Effector memory CD4-positive, alpha-beta T cell (primary cell): Measurements from ENCODE around the gene FAM236D.
"Not testable (repeated sequence)": the region's sequence is repeated elsewhere in the genome, so short reads cannot be mapped to it uniquely, and the experiment has no call there.

Source experiments
- DNase-seq, 3 donors: peaks; one replicate each; pipeline ENCODE4 v3.0.0-alpha.2; 2020
- H3K27ac ChIP-seq: 2 replicates; pipeline ENCODE4 v1.7.0; 2013; ENCODE audit warnings: mild to moderate bottlenecking, low read length, moderate library complexity; ENCODE audit not compliant: insufficient read depth, poor library complexity, severe bottlenecking
- H3K27me3 ChIP-seq: replicated peaks from 2 replicates; pipeline ENCODE4 v1.7.0; 2013; ENCODE audit warnings: mild to moderate bottlenecking, low read length; ENCODE audit not compliant: insufficient read depth, control insufficient read depth, poor library complexity, severe bottlenecking
- H3K36me3 ChIP-seq: 2 replicates; pipeline ENCODE4 v1.7.0; 2013; ENCODE audit warnings: mild to moderate bottlenecking, low read length, moderate library complexity; ENCODE audit not compliant: control insufficient read depth, insufficient read depth
- H3K4me1 ChIP-seq: 2 replicates; pipeline ENCODE4 v1.7.0; 2013; ENCODE audit warnings: low read length, mild to moderate bottlenecking; ENCODE audit not compliant: control insufficient read depth, insufficient read depth, poor library complexity, severe bottlenecking
- H3K4me3 ChIP-seq: 2 replicates; pipeline ENCODE4 v1.7.0; 2013; ENCODE audit warnings: low read length, low read depth, mild to moderate bottlenecking; ENCODE audit not compliant: insufficient read depth, poor library complexity, severe bottlenecking
- H3K9me3 ChIP-seq: 2 replicates; pipeline ENCODE4 v1.7.0; 2013; ENCODE audit warnings: mild to moderate bottlenecking, low read length, moderate library complexity; ENCODE audit not compliant: control insufficient read depth

Gene FAM236D

DNA sequence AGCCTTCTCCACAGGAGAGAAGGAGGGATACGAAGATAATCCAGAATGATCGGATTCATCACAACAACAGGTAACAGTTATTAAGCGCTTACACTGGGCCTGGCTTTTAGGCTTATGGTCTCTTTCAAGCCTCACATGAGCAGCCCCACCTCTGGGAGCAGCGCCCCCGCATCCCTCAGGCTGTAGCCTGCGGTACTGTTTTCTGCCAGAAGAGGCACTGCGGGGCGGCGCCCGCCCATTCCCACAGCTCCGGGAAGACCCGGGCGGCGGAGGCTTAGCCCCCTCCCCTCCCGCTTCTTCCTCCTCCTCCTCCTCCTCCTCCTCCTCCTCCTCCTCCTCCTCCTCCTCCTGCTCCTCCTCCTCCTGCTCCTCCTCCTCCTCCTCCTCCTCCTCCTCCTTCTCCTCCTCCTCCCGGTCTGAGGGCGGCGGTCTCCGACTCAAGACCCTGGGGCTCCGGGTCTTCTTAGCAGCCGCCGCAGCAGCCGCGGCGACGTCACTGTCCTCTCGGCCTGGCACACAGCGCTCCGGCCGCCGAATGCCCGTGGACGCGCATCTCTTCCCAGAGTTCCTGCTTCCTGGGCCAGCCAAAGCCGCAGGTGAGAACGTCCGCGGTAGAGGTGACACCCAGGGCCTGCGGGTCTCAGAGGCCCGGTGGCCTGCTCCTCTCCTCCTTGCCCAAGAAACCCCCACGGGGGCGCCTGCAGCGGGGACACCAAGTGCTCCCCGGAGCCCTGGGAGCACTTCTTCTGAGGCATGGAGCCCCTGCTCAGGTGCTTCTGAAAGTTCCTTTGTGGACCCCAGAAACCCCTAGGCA is 31.1 kb downstream of the FAM236D start, which contains the start of gene DMRTC1B:
TSS of gene DMRTC1B (plus strand) at position 238 of the 814 bp plus-strand sequence. CDS start 68,246 bp downstream, outside the sequence.
- not testable (repeated sequence) for H3K27ac ChIP-seq, H3K4me1 ChIP-seq, DNase-seq, H3K4me3 ChIP-seq, H3K9me3 ChIP-seq, H3K36me3 ChIP-seq, H3K27me3 ChIP-seq

DNA sequence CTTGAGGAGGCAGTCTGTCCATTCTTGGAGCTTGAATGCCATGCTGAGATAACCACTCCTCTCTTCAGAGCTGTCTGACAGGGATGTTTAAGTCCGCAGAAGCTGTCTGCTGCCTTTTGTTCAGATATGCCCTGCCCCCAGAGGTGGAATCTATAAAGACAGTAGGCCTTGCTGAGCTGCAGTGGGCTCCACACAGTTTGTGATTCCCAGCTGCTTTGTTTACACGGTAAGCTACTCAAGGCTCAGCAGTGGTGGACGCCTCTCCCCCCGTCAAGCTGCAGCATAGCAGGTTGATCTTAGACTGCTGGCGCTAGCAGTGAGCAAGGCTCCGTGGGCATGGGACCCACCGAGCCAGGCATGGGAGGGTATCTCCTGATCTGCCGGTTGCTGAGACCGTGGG is 47.6 kb downstream of the FAM236D start:
- DNase-seq, H3K27me3 ChIP-seq, H3K27ac ChIP-seq, H3K9me3 ChIP-seq, H3K36me3 ChIP-seq, H3K4me3 ChIP-seq, H3K4me1 ChIP-seq: not testable (repeated sequence)
